Brain microvascular endothelial cell (primary cell): ENCODE data around the gene ATP2B2.
A peak's percentile ranks its signal among the peaks of the same experiment; 100 is the strongest.

Experiments used
- DNase-seq: peaks from one replicate; pipeline ENCODE4 v3.0.0-alpha.2; 2020
- H3K27ac ChIP-seq: fragments of 250-450 bp; sonication (Bioruptor Pico); 2 replicates; pipeline ENCODE4 v1.5.1; 2020; ENCODE audit warnings: mild to moderate bottlenecking, moderate library complexity
- H3K27me3 ChIP-seq: fragments of 250-450 bp; sonication (Bioruptor Pico); replicated peaks from 2 replicates; pipeline ENCODE4 v1.5.1; 2020; ENCODE audit warnings: mild to moderate bottlenecking
- H3K36me3 ChIP-seq: fragments of 250-450 bp; sonication (Bioruptor Pico); replicated peaks from 2 replicates; pipeline ENCODE4 v1.5.1; 2020; ENCODE audit warnings: mild to moderate bottlenecking
- H3K4me3 ChIP-seq: 2 replicates; pipeline ENCODE4 v1.5.1; 2011; ENCODE audit warnings: low read depth, mild to moderate bottlenecking, control low read depth, low read length, moderate library complexity
- CTCF ChIP-seq: IDR thresholded peaks from 2 replicates; pipeline ENCODE4 v1.5.1; 2011; ENCODE audit warnings: low read depth, mild to moderate bottlenecking, moderate library complexity, low read length, control low read depth, inconsistent platforms; ENCODE audit errors: missing control alignments
- in situ Hi-C: cut with HindIII; loops from 2 replicates; pipeline ENCODE4 v1.10.0; 2017; ENCODE audit warnings: low sequenced_read_pairs, low pct_ligation_motif_present

ATP2B2 gene

DNA sequence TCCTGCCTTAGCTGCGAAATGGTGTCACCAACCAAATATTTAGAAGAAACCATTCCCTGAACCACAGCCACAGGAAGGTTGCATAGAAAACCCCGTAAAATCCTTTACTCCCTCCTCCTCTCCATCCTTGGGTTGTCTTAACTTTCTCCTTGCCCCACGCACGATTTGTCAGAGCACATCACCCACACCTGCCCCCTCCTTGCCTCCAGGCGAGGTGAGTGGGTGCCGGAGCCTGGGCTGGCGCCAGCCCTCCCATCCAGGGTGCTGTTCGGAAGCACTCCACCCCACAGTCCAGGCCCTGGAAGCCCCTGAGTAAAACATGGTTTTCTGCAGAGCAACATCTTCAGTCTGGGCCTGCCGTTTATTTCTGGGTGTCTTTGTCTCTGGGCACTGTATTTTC lies 216.3 kb downstream of the ATP2B2 start:
- DNase-seq = no peak
- Histone ChIP-seq H3K4me3 (no peak overlapping the region), H3K27ac (no peak overlapping the region), H3K36me3 (peaks cover 28% of the 10 kb centered on the region), H3K27me3 (no peaks in the 10 kb centered on the region)
- in situ Hi-C loops = no loop called here
- TF ChIP-seq CTCF = no peak

GRCh38 chr3:10288575-10288960 lies 216.8 kb downstream of the ATP2B2 start:
- no peaks in the 10 kb centered on the region for H3K27me3 ChIP-seq
- no peak for DNase-seq
- no peak overlapping the region for H3K4me3 ChIP-seq
- H3K27ac ChIP-seq = no peak overlapping the region
- no peak for TF ChIP-seq CTCF
- in situ Hi-C loops = no loop called here
- H3K36me3 ChIP-seq = peaks cover 31% of the 10 kb centered on the region

- H3K27me3 ChIP-seq = no peaks in the 10 kb centered on the region
- H3K27ac ChIP-seq = no peak overlapping the region
- no peak for DNase-seq
- TF ChIP-seq CTCF = no peak
- H3K4me3 ChIP-seq = no peak overlapping the region
- peaks cover 37% of the 10 kb centered on the region for H3K36me3 ChIP-seq
- in situ Hi-C loops = no loop called here
Measured at GRCh38 chr3:10287936-10288574, 217.3 kb downstream of the ATP2B2 start.

DNA sequence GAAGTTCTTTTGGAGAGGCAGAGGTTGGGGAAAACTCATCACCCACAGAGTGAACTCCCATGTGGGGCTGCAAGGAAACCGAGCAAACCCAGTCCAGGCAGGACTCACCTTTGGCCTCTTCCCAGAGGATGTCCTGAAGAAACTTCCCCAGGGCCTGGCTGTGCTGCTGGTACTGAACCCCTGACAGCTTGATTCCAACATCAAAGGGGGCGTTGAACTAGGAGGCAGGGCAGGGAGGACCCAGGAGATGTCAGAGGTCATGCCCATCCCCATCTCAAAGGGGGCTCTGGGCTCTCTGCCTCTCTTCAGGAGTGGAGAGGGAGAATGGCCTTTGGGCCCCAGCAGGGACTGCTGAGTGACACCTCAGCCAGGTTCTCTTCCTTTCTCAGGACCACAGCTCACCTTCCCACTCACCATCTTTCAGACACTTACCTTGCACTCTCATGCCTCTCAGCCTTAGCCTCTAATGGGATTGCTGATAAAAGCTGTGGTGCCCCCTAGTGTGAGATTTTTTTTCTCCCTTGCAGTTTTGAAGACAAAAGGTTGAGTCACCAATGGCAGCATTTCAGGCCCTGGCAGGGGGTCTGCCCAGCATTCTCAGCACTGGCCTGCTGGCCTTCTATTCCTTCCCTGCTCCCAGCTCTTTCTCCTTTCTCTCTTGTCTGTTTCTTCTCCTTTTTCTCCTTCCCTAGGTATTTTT lies 218.6 kb downstream of the ATP2B2 start:
- Histone ChIP-seq H3K27me3 (no peaks in the 10 kb centered on the region), H3K4me3 (no peak overlapping the region), H3K27ac (no peak overlapping the region), H3K36me3 (peaks cover 36% of the 10 kb centered on the region)
- in situ Hi-C loops = no loop called here
- peak; percentile 64 for TF ChIP-seq CTCF
- DNase-seq = peak; percentile 46

- peaks cover 36% of the 10 kb centered on the region for H3K36me3 ChIP-seq
- TF ChIP-seq CTCF = no peak
- in situ Hi-C loops = no loop called here
- DNase-seq = no peak
- no peak overlapping the region for H3K4me3 ChIP-seq
- H3K27me3 ChIP-seq = no peaks in the 10 kb centered on the region
- H3K27ac ChIP-seq = no peak overlapping the region
Measured at GRCh38 chr3:10286133-10286524, 219.3 kb downstream of the ATP2B2 start.
